Measurements from ENCODE around the gene KCNH1.

The KCNH1 gene

DNA sequence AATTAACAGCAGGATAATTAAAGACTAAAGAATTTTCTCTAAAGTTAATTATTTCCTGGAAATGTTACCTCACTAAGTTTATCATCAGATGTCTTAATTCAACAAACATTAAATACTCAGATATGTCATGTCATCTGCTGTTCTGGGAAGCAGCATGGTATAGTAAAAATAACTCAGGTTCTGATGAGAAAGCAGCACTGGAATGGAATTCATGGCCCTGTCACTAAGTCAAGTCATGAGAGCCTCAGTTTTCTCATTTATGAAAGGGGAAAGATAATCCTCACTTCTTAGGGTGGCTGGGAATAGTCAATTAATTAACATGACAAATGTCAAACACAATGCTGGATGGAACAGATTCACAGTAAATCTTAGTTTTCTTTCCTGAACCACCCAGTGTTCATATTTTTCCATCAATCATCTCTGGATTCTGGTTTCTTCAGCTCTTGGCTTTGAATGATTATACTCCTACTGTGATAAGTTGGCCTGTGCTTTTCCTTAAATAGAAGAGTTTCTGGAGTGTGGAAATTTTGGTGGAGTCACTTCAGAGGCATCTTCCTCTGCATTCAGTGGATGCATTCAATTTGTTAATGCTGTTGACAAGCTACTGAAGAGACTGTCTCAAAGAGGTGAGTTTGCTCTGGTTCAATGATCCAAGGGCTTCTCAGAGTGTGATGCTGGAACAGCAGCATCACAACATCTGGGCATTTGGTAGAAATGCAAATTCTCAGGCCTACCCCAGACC is 319.4 kb downstream of the KCNH1 start:
- no peak for DNase-seq (ENCODE audit: low spot score)

DNA sequence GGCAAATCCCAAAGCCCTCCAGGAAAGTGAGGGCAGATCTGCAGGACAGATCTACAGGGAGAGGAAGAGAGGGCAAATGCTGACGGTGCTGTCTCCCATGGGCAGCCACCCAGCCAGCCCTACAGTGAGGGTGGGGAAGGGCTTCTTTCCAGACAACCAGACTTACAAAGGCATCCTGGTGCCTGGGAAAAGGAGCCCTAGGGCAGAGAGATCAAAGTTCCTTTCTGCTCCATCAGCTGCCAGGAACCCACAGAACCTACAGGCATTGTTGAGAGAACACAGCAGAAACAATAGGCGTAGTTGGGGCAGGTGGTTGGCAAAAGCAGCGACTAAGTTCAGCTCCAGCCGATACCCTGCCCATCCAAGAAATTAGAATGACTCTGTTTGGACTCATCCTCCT is 332.4 kb downstream of the KCNH1 start:
- no peak for DNase-seq (ENCODE audit: low spot score)

DNA sequence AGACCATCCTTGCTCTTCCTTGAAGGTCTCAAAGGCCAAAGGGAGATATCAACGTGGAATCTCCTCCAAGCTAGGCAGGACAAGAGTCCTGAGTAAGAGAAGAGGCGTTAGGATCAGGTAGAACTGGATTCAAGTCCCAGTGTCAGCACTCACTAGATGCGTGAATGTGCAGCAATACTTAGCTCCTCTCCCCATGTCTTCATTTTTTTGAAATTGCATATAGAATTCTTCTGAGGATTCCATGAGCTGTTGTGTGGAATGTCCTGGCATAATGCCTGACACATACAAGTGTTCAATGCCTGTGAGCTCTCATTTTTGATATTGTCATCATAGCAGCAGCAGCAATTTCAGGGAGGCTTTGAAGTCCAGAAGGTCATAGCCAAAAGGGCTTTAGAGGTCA is 333.2 kb downstream of the KCNH1 start:
- no peak for DNase-seq (ENCODE audit: low spot score)

- DNase-seq (ENCODE audit: low spot score), result no peak
These were observed 333.6 kb downstream of the KCNH1 start for GRCh38 chr1:210800301-210800700.

- no peak for DNase-seq (ENCODE audit: low spot score)
These were observed 336.5 kb downstream of the KCNH1 start for GRCh38 chr1:210797422-210797821.

GRCh38 chr1:210796421-210796820 is 337.5 kb downstream of the KCNH1 start:
- DNase-seq (ENCODE audit: low spot score), result no peak

GRCh38 chr1:210794445-210794844 is 339.5 kb downstream of the KCNH1 start:
- DNase-seq (ENCODE audit: low spot score), result no peak

DNA sequence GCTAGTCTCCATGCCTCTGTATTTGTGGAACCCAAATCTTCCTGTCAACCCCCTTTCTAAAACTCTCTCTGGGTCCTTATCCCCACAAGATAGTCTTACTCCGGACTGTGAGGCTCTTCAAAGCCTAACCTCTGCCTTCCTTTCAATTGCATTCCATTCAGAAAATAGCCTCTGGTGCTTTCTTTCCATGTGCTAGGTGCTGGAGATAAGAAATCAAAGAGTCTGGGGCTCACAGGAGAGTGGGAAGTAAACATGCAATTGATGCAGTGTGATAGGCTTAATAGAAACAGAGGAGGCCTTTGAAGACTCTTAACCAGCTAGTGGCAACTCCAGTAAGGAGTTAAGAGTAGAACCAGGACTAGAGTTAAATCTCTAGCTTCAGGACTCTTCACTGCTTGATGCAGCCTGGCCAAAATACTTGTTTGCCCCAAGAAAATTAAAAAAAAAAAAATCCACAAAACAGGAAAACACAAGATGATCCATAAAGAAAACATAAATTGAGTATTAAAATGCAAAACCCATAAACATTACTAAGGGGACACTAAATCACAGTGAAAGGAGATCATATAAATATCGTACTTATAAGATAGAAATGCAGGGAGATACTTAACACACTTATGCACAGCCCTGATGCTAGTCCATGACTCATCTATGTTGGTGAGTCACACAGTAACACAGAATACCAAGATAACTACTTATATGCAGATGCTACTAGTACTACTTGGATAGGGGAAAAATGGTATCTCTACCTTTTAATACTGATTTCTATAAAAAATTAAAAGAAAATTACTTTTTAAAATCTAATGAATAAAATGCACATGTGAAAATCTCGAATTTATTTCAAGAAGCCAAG is 341.5 kb downstream of the KCNH1 start:
- peak; percentile 76 for DNase-seq (ENCODE audit: low spot score)

GRCh38 chr1:210790196-210790595 is 343.8 kb downstream of the KCNH1 start:
- no peak for DNase-seq (ENCODE audit: low spot score)

GRCh38 chr1:210787800-210788199 is 346.1 kb downstream of the KCNH1 start:
- no peak for DNase-seq (ENCODE audit: low spot score)

- DNase-seq (ENCODE audit: low spot score), result no peak
These were observed 347.4 kb downstream of the KCNH1 start for GRCh38 chr1:210786546-210786945.

DNA sequence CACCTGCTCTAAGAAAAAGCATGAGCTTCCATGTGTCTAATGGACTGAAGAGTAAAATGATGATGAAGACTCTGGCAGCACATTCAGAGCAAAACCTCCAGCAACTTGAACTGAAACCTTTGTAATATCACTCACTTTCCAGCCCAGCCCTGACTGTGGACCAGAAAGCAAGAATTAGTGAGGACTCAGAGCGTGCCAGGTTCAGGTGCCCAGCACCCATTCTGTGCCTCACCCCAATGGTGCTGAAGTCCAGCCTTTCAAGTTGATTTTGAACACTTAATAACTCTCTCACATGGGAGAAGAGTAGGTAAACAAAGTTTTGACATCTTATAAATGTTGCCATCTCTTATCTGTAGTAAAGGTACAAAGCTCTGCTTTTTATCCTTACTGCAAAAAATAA is 350.0 kb downstream of the KCNH1 start:
- no peak for DNase-seq (ENCODE audit: low spot score)

DNA sequence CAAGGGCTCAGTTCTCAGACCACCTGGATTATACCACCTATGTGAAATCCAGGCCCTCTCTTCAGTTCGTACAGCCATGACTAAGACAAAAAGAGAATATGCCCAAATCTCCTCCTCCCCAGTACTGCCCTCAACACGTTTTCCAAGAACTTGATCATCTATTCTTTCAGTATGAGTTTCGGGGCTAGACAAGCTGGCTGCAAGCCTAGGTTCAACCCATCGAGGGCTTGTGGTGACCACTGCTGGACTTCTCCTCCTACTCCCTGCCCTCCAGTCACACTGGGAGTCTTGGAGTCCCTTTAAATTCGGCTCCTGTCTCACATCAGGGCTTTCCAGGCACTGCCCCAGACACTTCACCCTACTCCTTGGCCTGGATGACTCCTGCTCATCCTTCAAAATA is 352.3 kb downstream of the KCNH1 start:
- no peak for DNase-seq (ENCODE audit: low spot score)

- no peak for DNase-seq (ENCODE audit: low spot score)
These were observed 354.7 kb downstream of the KCNH1 start for GRCh38 chr1:210779269-210779668.

GRCh38 chr1:210777914-210778313 is 356.0 kb downstream of the KCNH1 start:
- no peak for DNase-seq (ENCODE audit: low spot score)

DNA sequence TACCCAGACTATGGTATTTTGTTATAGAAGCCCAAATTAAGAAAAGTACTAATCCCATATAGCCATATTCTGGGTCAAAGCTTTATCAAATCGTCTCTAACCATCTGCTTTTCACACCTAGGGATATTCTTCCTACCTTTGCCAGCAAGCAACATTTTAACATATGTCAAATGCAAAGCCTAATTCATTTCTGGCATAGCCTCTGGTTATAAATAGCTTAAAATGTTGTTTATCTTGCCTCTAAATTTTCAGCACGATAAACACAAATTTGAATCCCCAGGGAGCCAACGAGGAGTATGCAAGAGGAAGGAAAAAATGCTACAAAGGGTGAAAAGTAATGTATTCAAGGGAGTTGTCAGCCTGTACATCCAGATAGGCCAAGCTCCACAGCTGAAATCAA is 357.2 kb downstream of the KCNH1 start:
- DNase-seq (ENCODE audit: low spot score), result no peak

DNA sequence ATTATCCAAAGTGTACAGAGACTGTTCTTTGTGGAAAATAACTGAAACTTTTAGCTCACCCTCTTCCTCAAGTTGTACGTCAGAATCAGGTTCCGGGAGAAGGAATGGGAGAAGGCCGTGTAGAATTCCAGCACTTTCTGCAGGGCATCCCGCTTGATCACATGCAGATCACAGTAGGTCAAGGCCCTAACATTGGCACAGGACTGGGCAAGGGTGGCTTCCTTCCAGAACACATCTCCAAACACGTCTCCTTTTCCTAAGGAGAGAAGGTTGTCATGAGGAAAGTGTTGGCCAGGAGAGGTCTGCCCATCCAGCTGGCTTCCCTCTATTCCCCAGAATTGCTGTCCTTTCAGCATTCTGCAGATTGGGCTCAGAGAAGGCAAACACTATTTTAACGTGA is 358.7 kb downstream of the KCNH1 start:
- no peak for DNase-seq (ENCODE audit: low spot score)

DNA sequence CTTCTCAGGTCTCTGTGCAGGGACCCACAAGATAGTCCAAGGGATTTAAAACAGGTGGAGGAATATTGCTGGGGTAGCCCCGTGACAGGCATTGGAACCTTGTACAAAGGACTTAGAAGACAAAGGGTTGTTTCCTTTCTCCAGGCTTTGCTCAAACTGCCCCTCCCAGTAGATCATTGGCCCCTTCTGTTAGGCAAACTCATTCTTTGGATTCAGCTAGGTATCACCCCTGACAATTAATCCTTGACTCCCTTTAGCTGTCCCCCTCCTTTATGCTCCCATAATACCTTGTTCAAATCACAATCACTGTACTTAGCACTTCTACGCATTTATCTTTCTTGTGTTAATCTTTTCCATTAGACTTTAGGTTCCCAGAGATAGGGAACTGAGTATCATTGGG is 360.5 kb downstream of the KCNH1 start:
- DNase-seq (ENCODE audit: low spot score), result no peak

DNA sequence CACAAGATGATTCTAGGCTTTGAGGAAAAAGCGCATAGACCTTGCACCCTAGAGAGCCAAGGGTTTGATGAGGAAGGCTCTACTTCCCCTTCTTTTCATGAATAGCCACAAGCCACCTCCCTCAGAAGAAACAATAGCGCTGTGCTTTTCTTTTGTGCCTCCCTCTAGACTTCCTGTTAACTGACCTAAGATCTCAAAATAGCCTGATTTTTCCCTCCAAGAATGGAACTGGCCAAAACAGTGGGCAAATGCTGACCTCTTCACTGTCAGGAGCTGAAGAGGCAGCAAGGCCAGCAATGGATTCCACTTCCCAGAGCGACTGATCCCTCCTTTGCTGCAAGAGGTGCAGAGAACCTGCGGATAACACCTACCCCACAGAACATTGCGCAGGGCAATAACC is 362.8 kb downstream of the KCNH1 start:
- DNase-seq (ENCODE audit: low spot score), result no peak

DNA sequence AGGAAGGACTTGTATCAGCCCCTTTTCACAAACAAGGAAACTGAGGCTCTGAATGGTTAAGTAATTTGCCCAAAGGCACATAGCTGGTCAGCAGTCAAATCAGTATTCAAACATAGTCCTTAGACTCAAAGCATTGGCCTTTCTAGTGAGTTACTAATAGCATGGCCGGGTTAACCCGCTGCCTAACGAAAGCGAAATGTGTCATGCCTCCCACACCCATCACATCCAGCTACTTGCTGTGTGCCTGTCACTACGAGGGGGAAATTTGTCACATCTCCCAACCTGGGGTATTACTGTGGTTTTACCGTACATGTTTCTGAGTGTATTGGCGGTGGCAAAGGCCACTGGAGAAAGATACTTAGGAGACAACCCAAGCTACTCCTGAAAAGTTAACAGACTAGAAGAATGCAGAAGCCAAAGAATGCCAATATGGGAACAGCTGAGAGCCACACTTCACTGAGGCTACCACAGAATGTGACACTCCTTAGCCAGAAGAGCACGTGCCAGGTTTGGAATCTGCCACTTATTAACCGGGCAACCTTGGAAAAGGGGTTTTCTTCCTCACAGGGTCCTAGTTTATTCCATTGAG is 363.5 kb downstream of the KCNH1 start:
- DNase-seq (ENCODE audit: low spot score), result no peak

- DNase-seq (ENCODE audit: low spot score), result no peak
These were observed 364.5 kb downstream of the KCNH1 start for GRCh38 chr1:210769473-210769872.

- DNase-seq (ENCODE audit: low spot score), result no peak
These were observed 369.4 kb downstream of the KCNH1 start for GRCh38 chr1:210764536-210764935.

GRCh38 chr1:210758761-210759160 is 375.2 kb downstream of the KCNH1 start:
- DNase-seq (ENCODE audit: low spot score), result no peak

Data from AG08395 (cell line).